ENCODE results near the gene EIF3C. TPM values are rescaled to one million over a fixed set of nuclear protein-coding genes. Genes with fewer than 3 reads are reported as not detected.
A peak's percentile ranks its signal among the peaks of the same experiment; 100 is the strongest.
"Not testable (repeated sequence)": the region's sequence is repeated elsewhere in the genome, so short reads cannot be mapped to it uniquely, and the experiment has no call there.

The EIF3C gene, protein sequence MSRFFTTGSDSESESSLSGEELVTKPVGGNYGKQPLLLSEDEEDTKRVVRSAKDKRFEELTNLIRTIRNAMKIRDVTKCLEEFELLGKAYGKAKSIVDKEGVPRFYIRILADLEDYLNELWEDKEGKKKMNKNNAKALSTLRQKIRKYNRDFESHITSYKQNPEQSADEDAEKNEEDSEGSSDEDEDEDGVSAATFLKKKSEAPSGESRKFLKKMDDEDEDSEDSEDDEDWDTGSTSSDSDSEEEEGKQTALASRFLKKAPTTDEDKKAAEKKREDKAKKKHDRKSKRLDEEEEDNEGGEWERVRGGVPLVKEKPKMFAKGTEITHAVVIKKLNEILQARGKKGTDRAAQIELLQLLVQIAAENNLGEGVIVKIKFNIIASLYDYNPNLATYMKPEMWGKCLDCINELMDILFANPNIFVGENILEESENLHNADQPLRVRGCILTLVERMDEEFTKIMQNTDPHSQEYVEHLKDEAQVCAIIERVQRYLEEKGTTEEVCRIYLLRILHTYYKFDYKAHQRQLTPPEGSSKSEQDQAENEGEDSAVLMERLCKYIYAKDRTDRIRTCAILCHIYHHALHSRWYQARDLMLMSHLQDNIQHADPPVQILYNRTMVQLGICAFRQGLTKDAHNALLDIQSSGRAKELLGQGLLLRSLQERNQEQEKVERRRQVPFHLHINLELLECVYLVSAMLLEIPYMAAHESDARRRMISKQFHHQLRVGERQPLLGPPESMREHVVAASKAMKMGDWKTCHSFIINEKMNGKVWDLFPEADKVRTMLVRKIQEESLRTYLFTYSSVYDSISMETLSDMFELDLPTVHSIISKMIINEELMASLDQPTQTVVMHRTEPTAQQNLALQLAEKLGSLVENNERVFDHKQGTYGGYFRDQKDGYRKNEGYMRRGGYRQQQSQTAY
- total RNA-seq (2014; rRNA removed; shearing (Covaris generic)) (334 and 368 TPM in 2 replicates), polyA plus RNA-seq (2016; fragmentation: Nextera tagmentation; extraction: Ambion mirVana) (1,247 and 1,475 TPM in 2 replicates)
- long read RNA-seq, transcript EIF3C-201 (21 exons, 3,145 nt), result major isoform, 279 of 396 reads
- long read RNA-seq, transcript EIF3C-202 (21 exons, 3,137 nt), result minor isoform, 10 of 396 reads
- long read RNA-seq, transcript EIF3C-211 (20 exons, 2,986 nt), result minor isoform, 18 of 396 reads
- long read RNA-seq, partial matches to known transcripts, result 71 of 396 reads
- long read RNA-seq, other reads (novel, unspliced or antisense), result 15 of 396 reads

DNA sequence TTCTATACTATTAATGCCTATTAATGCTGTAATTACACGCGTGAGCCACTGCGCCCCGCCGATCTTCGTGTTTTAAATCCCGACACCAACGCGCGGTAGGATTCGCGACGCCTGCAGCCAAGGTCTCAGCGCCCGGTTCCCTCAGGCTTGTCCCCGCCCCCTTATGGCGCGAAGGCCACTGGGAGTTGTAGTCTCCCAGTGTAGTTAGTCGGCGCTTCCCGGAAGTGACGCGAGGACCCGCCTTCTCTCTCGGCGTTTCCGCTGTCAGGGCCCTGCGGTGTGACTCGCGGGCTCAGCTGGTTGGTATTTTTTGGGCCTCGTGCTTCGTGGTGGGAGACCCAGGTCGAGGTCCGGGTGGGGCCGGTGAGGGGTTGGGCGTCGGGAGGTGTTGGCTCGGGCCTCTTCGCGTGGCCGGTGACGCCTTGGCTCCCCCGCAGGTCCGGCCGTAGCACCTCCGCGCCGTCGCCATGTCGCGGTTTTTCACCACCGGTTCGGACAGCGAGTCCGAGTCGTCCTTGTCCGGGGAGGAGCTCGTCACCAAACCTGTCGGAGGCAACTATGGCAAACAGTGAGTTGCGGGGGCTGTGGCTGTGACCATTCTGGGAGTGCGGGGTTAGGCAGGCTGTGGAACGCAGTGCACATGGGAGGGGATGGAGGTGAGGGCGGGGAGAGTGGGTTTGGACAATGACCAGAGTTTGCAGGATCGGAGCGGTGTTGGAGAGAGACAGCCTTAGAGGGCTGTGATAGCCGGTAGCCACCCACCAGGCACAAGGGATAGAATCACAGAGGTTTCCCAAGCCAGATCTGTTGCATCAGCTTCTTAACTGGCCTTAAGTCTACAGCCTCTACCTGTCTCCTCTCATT is at the start of gene EIF3C:
EIF3C (plus strand) TSS at position 245 of the 864 bp plus-strand sequence; CDS start at position 468, 223 bp downstream.
- not testable (repeated sequence) for DNase-seq (ENCODE audit: low spot score); H2AFZ ChIP-seq; H4K20me1 ChIP-seq (replicated peaks; ENCODE audit: insufficient read depth); H3F3A ChIP-seq (replicated peaks; ENCODE audit: low read depth); H3K4me3 Mint-ChIP-seq; H3K36me3 ChIP-seq (ENCODE audit: insufficient read depth); H3K27ac Mint-ChIP-seq; H3K4me3 ChIP-seq; H3K4me1 Mint-ChIP-seq; H3K9me3 Mint-ChIP-seq; H3K36me3 Mint-ChIP-seq (ENCODE audit: low read depth); H3K27me3 Mint-ChIP-seq (ENCODE audit: insufficient read depth, low read depth, poor library complexity); H3K27ac ChIP-seq (ENCODE audit: low read depth); H3K27me3 ChIP-seq (ENCODE audit: insufficient read depth); H3K79me2 ChIP-seq (replicated peaks; ENCODE audit: insufficient read depth); H3K4me2 ChIP-seq; H3K9me2 ChIP-seq (ENCODE audit: insufficient read depth); H3K4me1 ChIP-seq (ENCODE audit: insufficient read depth)
- ATAC-seq, result peak; percentile 99

DNA sequence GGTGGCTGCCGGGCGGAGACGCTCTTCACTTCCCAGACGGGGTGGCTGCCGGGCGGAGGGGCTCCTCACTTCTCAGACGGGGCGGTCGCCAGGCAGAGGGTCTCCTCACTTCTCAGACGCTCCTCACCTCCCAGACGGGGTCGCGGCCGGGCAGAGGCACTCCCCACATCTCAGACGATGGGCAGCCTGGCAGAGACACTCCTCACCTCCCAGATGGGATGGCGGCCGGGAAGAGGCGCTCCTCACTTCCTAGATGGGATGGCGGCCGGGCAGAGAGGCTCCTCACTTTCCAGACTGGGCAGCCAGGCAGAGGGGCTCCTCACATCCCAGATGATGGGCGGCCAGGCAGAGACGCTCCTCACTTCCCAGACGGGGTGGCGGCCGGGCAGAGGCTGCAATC is 45.0 kb upstream of the EIF3C start:
- not testable (repeated sequence) for H3K27ac Mint-ChIP-seq, H3K4me3 Mint-ChIP-seq

DNA sequence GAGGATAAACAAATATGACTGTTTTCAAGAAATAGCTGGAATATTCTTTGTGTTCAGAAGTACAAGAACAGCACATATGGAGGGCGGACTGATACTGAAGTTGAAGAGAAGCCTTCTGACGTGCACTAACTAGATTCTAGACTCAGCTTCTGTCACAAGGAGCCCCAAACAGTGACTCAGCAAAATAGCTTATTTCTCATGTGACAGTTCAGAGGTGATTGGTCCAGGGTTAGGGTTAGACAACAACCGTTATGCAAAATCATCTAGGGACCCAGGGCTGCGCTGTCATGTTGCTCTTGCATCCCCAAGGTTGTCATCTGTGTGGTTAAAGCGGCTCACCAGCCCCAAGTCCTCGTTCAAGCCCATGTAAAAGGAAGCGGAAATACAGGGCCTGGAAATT is 43.8 kb upstream of the EIF3C start:
- H3K4me3 Mint-ChIP-seq; H3K4me2 ChIP-seq; H3K4me1 ChIP-seq (ENCODE audit: insufficient read depth); H3K27ac ChIP-seq (ENCODE audit: low read depth); H3K9me3 Mint-ChIP-seq; H3K36me3 Mint-ChIP-seq (ENCODE audit: low read depth); H3K27me3 ChIP-seq (ENCODE audit: insufficient read depth); H3K4me1 Mint-ChIP-seq; H4K20me1 ChIP-seq (replicated peaks; ENCODE audit: insufficient read depth); H3F3A ChIP-seq (replicated peaks; ENCODE audit: low read depth); DNase-seq (ENCODE audit: low spot score); H3K4me3 ChIP-seq; H3K27me3 Mint-ChIP-seq (ENCODE audit: insufficient read depth, low read depth, poor library complexity); H3K9me2 ChIP-seq (ENCODE audit: insufficient read depth); H2AFZ ChIP-seq; H3K79me2 ChIP-seq (replicated peaks; ENCODE audit: insufficient read depth); ATAC-seq; H3K36me3 ChIP-seq (ENCODE audit: insufficient read depth); H3K27ac Mint-ChIP-seq: not testable (repeated sequence)

More for the DNA sequence above, 45.0 kb upstream of the EIF3C start:
- H3K4me1 Mint-ChIP-seq; DNase-seq (ENCODE audit: low spot score); H3K36me3 Mint-ChIP-seq (ENCODE audit: low read depth); H3K9me3 Mint-ChIP-seq; H3K4me2 ChIP-seq; H3K9me2 ChIP-seq (ENCODE audit: insufficient read depth); H3K27me3 Mint-ChIP-seq (ENCODE audit: insufficient read depth, low read depth, poor library complexity); H3K79me2 ChIP-seq (replicated peaks; ENCODE audit: insufficient read depth); H3K4me3 ChIP-seq; H3F3A ChIP-seq (replicated peaks; ENCODE audit: low read depth); H3K4me1 ChIP-seq (ENCODE audit: insufficient read depth); ATAC-seq; H3K27ac ChIP-seq (ENCODE audit: low read depth); H3K27me3 ChIP-seq (ENCODE audit: insufficient read depth); H3K36me3 ChIP-seq (ENCODE audit: insufficient read depth); H4K20me1 ChIP-seq (replicated peaks; ENCODE audit: insufficient read depth); H2AFZ ChIP-seq: not testable (repeated sequence)

DNA sequence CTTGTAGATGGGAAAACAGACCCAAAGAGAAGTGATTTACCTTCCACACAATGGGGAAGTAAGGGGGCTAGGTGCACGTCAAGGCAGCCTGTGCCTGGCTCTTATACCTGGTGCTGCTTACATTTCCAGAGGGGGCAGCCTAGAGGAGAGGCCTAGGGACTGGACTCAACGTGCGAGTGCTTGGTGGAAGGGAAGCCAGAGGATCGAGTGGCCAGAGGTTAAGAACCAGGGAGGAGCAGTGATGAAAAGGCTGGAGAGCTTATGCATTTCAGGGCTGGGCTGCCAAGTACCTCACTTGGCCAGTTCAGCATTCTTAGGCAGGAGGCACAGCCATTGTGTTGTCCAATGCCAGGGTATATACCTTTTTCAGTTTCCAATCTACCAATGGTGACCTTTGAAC is 43.1 kb upstream of the EIF3C start:
- not testable (repeated sequence) for H3K36me3 ChIP-seq (ENCODE audit: insufficient read depth); H3K27me3 Mint-ChIP-seq (ENCODE audit: insufficient read depth, low read depth, poor library complexity); H3K4me1 Mint-ChIP-seq; H3K4me2 ChIP-seq; H3K27ac ChIP-seq (ENCODE audit: low read depth); H3K4me1 ChIP-seq (ENCODE audit: insufficient read depth); H3K4me3 ChIP-seq; H2AFZ ChIP-seq; H3F3A ChIP-seq (replicated peaks; ENCODE audit: low read depth); H3K4me3 Mint-ChIP-seq; H4K20me1 ChIP-seq (replicated peaks; ENCODE audit: insufficient read depth); H3K27ac Mint-ChIP-seq; H3K27me3 ChIP-seq (ENCODE audit: insufficient read depth); DNase-seq (ENCODE audit: low spot score); H3K36me3 Mint-ChIP-seq (ENCODE audit: low read depth); H3K79me2 ChIP-seq (replicated peaks; ENCODE audit: insufficient read depth); H3K9me2 ChIP-seq (ENCODE audit: insufficient read depth); H3K9me3 Mint-ChIP-seq
- ATAC-seq, result peak; percentile 86

DNA sequence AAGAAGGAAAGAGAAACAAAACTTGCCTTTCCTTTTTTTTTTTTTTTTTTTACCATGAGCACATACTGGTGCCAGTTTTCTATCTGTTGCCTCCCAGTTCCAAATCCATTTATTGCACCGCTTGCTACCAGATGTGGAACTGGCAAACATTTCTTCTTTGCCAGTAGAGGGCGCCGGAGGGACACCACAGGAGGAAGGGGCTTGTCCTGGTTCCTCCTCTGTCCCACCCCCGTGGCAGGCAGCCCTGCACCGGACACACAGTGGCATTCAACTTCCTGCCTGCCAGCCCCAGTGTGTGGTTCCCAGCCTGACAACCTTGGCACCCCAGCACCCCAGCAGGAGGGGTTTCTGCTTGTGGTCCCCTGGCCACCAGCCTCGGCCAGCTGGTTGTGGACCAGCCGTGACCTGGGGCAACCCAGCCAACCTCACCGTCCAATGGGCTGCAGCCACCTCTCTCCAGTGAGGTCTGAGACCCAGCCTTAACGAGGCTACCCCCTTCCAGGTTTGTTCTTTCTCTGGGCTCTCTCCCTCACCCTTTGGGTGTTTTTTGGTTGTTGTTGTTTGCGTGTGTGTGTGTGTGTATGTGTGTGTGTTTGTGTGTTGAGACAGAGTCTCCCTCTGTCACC is 22.8 kb upstream of the EIF3C start:
- not testable (repeated sequence) for H3K27ac ChIP-seq (ENCODE audit: low read depth); H3K27me3 Mint-ChIP-seq (ENCODE audit: insufficient read depth, low read depth, poor library complexity); H3K4me3 Mint-ChIP-seq; H3F3A ChIP-seq (replicated peaks; ENCODE audit: low read depth); H3K9me2 ChIP-seq (ENCODE audit: insufficient read depth); H3K36me3 ChIP-seq (ENCODE audit: insufficient read depth); H3K36me3 Mint-ChIP-seq (ENCODE audit: low read depth); H3K4me1 Mint-ChIP-seq; H3K27me3 ChIP-seq (ENCODE audit: insufficient read depth); H3K4me1 ChIP-seq (ENCODE audit: insufficient read depth); H3K27ac Mint-ChIP-seq; H3K79me2 ChIP-seq (replicated peaks; ENCODE audit: insufficient read depth); H4K20me1 ChIP-seq (replicated peaks; ENCODE audit: insufficient read depth); DNase-seq (ENCODE audit: low spot score); H3K4me3 ChIP-seq; H3K4me2 ChIP-seq; H2AFZ ChIP-seq; H3K9me3 Mint-ChIP-seq
- peak; percentile 99 for ATAC-seq

Data from GM23338 (cell line).